Loucy (cell line): ENCODE results near the gene ABCC9.

Source experiments
- H2AFZ ChIP-seq: fragments of 200-600 bp; sonication (generic); 2 replicates; pipeline ENCODE4 v1.6.0; 2016; ENCODE audit warnings: antibody characterized with exemption, mild to moderate bottlenecking, low read length, moderate library complexity
- H3F3A ChIP-seq: fragments of 200-600 bp; 2 replicates; pipeline ENCODE4 v1.6.0; 2016; ENCODE audit warnings: antibody characterized with exemption, low read depth, mild to moderate bottlenecking
- H3K27me3 ChIP-seq: fragments of 200-600 bp; sonication (generic); 2 replicates; pipeline ENCODE4 v1.6.1; 2014; ENCODE audit warnings: low read length, mild to moderate bottlenecking; ENCODE audit not compliant: insufficient read depth, poor library complexity, severe bottlenecking
- H3K36me3 ChIP-seq: fragments of 200-600 bp; sonication (generic); 2 replicates; pipeline ENCODE4 v1.6.1; 2016; ENCODE audit warnings: low read length; ENCODE audit not compliant: insufficient read depth
- H3K4me1 ChIP-seq: fragments of 200-600 bp; sonication (generic); 2 replicates; pipeline ENCODE4 v1.5.1; 2014; ENCODE audit warnings: low read length, mild to moderate bottlenecking; ENCODE audit not compliant: insufficient read depth, poor library complexity, severe bottlenecking
- H3K4me2 ChIP-seq: fragments of 200-600 bp; sonication (generic); 2 replicates; pipeline ENCODE4 v1.6.0; 2014; ENCODE audit warnings: antibody characterized with exemption, low read length, low read depth, mild to moderate bottlenecking; ENCODE audit not compliant: poor library complexity, severe bottlenecking
- H3K4me3 ChIP-seq: fragments of 200-600 bp; sonication (generic); 2 replicates; pipeline ENCODE4 v1.5.1; 2014; ENCODE audit warnings: low read length, mild to moderate bottlenecking, mixed read lengths; ENCODE audit not compliant: poor library complexity, severe bottlenecking
- H3K79me2 ChIP-seq: fragments of 200-600 bp; sonication (generic); 2 replicates; pipeline ENCODE4 v1.6.1; 2014; ENCODE audit warnings: low read length; ENCODE audit not compliant: insufficient read depth
- H3K9ac ChIP-seq: fragments of 200-600 bp; sonication (generic); 2 replicates; pipeline ENCODE4 v1.6.0; 2014; ENCODE audit warnings: mild to moderate bottlenecking, low read depth, low read length, moderate library complexity; ENCODE audit not compliant: poor library complexity, severe bottlenecking
- H3K9me2 ChIP-seq: fragments of 200-600 bp; sonication (generic); replicated peaks from 2 replicates; pipeline ENCODE4 v1.6.1; 2016; ENCODE audit warnings: low read depth, low read length, mixed read lengths
- H3K9me3 ChIP-seq: fragments of 200-600 bp; sonication (generic); 2 replicates; pipeline ENCODE4 v1.6.1; 2014; ENCODE audit warnings: mild to moderate bottlenecking, antibody characterized with exemption, low read length, low read depth; ENCODE audit not compliant: insufficient read depth
- H4K20me1 ChIP-seq: fragments of 200-600 bp; sonication (generic); 2 replicates; pipeline ENCODE4 v1.6.0; 2014; ENCODE audit warnings: antibody characterized with exemption, low read length, mild to moderate bottlenecking; ENCODE audit not compliant: insufficient read depth, poor library complexity, severe bottlenecking
- EZH2phosphoT487 ChIP-seq: fragments of 200-600 bp; IDR thresholded peaks from 2 replicates; pipeline ENCODE4 v1.6.1; 2018; ENCODE audit warnings: antibody characterized with exemption, mild to moderate bottlenecking, moderate library complexity, borderline replicate concordance
- TF ChIP-seq, protein P1 (sequence below): fragments of 200-600 bp; sonication (generic); conservative IDR thresholded peaks from 2 replicates; pipeline ENCODE4 v1.5.1; 2014; ENCODE audit warnings: mild to moderate bottlenecking, antibody characterized with exemption, low read length

Gene ABCC9

DNA sequence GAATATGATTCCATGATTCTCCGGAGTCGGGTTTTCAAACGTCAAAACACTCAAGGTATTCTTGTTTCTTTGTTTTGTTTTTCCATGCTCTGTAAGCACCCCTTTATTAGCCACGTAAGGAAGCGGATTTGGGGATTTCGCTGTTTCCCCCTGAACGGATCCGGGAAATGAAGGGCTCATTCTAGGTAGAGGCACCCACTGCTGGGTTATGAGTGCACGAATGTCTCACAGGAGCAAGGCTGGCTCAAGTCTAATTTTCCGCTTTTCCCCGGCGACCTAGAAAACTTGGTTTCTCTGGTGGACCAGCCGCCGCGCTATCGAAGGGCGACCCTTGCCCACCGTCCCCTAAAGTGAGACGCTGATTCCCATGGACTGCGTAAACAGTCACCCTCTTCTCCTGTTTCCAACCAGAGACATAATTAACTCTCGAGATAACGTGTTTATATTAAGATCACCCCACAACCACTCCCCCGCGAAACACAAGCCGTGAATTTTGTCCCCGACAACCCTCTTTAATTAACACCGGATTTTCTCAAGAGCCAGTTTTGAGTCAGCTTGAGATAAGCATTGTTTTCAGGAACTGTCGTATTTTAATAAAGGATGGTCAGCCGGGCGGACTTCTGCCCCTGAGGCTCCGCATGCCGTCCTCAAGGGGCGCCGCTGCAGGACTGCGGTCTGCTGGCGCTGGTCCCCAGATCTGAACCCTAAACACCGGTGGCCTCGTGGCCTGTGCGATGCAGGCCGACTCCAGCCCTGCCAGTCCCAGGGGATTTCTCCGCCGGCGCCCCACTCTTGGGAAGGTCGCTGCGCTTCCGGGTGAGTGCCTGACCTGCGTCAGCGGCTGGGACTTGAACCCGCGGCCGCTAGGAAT lies 515 bp upstream of the ABCC9 start:
- no peak for TF ChIP-seq EZH2phosphoT487
- TF ChIP-seq, protein P1, sequence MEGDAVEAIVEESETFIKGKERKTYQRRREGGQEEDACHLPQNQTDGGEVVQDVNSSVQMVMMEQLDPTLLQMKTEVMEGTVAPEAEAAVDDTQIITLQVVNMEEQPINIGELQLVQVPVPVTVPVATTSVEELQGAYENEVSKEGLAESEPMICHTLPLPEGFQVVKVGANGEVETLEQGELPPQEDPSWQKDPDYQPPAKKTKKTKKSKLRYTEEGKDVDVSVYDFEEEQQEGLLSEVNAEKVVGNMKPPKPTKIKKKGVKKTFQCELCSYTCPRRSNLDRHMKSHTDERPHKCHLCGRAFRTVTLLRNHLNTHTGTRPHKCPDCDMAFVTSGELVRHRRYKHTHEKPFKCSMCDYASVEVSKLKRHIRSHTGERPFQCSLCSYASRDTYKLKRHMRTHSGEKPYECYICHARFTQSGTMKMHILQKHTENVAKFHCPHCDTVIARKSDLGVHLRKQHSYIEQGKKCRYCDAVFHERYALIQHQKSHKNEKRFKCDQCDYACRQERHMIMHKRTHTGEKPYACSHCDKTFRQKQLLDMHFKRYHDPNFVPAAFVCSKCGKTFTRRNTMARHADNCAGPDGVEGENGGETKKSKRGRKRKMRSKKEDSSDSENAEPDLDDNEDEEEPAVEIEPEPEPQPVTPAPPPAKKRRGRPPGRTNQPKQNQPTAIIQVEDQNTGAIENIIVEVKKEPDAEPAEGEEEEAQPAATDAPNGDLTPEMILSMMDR: no peak
- H3K36me3 ChIP-seq: no peaks in the 10 kb centered on the region
- no peaks in the 10 kb centered on the region for H3F3A ChIP-seq
- H3K4me3 ChIP-seq: no peak overlapping the region
- H3K4me2 ChIP-seq: no peak overlapping the region
- H3K9me3 ChIP-seq: no peaks in the 10 kb centered on the region
- no peaks in the 10 kb centered on the region for H3K27me3 ChIP-seq
- no peaks in the 10 kb centered on the region for H3K4me1 ChIP-seq
- H3K79me2 ChIP-seq: no peaks in the 10 kb centered on the region
- no peak overlapping the region for H3K9ac ChIP-seq
- H2AFZ ChIP-seq: no peak overlapping the region
- H4K20me1 ChIP-seq: no peaks in the 10 kb centered on the region
- no peaks in the 10 kb centered on the region for H3K9me2 ChIP-seq

DNA sequence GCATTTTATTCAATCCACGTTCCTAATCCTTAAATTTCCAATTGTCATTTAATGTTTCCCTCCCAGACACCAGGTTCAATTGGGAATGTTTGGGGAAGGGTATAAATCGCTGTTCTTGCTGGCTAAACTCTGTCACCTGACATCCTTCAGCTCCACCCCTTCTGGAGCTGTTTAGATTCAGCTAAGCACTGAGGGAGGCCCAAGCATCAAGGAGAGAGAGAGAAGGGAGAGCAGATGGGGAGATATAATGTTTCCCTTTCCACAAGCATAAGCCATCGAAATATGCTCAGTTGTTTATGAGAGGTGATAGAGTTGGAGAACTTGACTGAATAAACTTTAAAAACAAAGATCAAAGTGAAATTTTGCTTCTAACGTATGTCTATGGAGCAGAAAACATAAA lies 1.8 kb downstream of the ABCC9 start:
- Histone ChIP-seq H3K9me2 (no peaks in the 10 kb centered on the region), H3K36me3 (no peaks in the 10 kb centered on the region), H3K79me2 (no peaks in the 10 kb centered on the region), H3K27me3 (no peaks in the 10 kb centered on the region), H3K4me1 (no peaks in the 10 kb centered on the region), H4K20me1 (no peaks in the 10 kb centered on the region), H3K4me2 (no peak overlapping the region), H3F3A (no peaks in the 10 kb centered on the region), H2AFZ (no peak overlapping the region), H3K9ac (no peak overlapping the region), H3K4me3 (no peak overlapping the region), H3K9me3 (no peaks in the 10 kb centered on the region)
- TF ChIP-seq, protein P1: no peak
- no peak for TF ChIP-seq EZH2phosphoT487

DNA sequence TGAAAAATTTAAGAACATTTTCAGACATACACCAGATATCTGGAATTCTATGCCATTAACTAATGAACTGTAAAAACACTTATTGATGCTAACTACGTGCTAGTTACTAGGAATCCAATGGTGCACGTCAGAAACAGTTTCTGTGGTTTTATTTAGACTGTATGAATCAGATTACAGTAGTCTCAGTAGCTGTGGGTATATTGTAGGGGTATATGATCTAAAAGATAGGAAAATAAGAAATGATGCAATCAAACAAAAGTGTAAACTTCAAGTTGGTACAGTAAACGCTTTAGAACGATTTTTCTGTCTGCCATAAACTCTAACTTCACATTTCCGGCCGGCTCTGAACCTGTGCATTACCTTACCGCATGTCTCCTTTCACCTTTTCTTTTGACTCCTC lies 2.3 kb downstream of the ABCC9 start:
- Histone ChIP-seq H3K9ac (no peak overlapping the region), H3K4me3 (no peak overlapping the region), H3K36me3 (no peaks in the 10 kb centered on the region), H4K20me1 (no peaks in the 10 kb centered on the region), H2AFZ (no peak overlapping the region), H3K79me2 (no peaks in the 10 kb centered on the region), H3F3A (no peaks in the 10 kb centered on the region), H3K27me3 (no peaks in the 10 kb centered on the region), H3K9me3 (no peaks in the 10 kb centered on the region), H3K9me2 (no peaks in the 10 kb centered on the region), H3K4me1 (no peaks in the 10 kb centered on the region), H3K4me2 (no peak overlapping the region)
- TF ChIP-seq EZH2phosphoT487: no peak
- TF ChIP-seq, protein P1: no peak
